H1 (cell line): ENCODE measurements around the gene BNC2. TPM values are rescaled to one million over a fixed set of nuclear protein-coding genes. Genes with fewer than 3 reads are reported as not detected.

Experiments
- CTBP2 ChIP-seq: IDR thresholded peaks from 2 replicates; pipeline ENCODE4 v1.7.0; 2011; ENCODE audit warnings: borderline replicate concordance, mild to moderate bottlenecking, moderate library complexity, mixed read lengths, low read length; ENCODE audit not compliant: insufficient read depth, insufficient read length
- polyA plus RNA-seq, 7 experiments: library from polyadenylated mRNA; depleted of rRNA in 3 of 7; stranded (reverse) in 5 of 7; unstranded in 2 of 7; fragments of >200 nt in 5 of 7; fragments of 200-250 nt in 2 of 7; gene quantifications; 1 replicate in 5 of 7; 2 replicates in 1 of 7; 4 replicates in 1 of 7; pipeline versions ENCODE4 v1.2.1 to v1.2.3, GENCODE V29; 2011 to 2013; ENCODE audit warnings: missing spikeins in 2 of 7, mixed read lengths in 2 of 7
- total RNA-seq: library from RNA; stranded (reverse); fragmentation: NEBNext Ultra II Directional; extraction: Animal tissue kit (Norgen Biotek cat#: 25700); gene quantifications from 2 replicates; pipeline ENCODE4 v1.2.1, GENCODE V29; 2021

Gene BNC2
- total and polyA plus RNA-seq, 2 of the 8 experiments (the other 6 are each of a cell fraction or from before 2014, with no cell fraction given), result 16.0 to 26.8 TPM

DNA sequence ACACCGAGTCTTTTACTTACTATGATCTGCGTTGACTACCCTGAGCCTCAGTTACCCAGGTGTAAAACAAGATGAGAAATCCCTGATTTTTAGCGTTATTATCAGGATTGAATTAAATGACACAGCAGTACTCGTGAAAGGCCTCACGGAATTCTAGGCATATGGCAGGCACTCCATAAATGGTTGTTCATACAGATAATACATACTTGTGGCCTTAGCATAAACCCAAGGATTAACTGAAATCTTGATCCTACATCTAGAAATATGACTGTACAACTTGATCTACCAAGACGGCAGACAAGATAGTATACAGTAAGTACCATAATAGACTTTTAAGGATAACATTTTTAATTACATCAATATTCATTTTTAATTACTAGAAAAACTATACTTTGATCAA lies 409.8 kb downstream of the BNC2 start (continued):
- TF ChIP-seq CTBP2, result no peak
